SK-N-SH (cell line): ENCODE results near the gene CTPS1. TPM values are rescaled to one million over a fixed set of nuclear protein-coding genes. Genes with fewer than 3 reads are reported as not detected.

Experiments
- CTCF ChIA-PET: fragments of 300-600, 350-600 bp; formaldehyde crosslinking; extraction: SDS; loops from one replicate; lab custom pipeline; 2021; lab: Yijun Ruan, JAX
- POLR2A ChIA-PET: fragments of 350-600 bp; sonication (Branson Sonifier 250); formaldehyde crosslinking; extraction: SDS; loops from one replicate; lab custom pipeline; 2020; ENCODE audit warnings: antibody characterized with exemption, inconsistent platforms; lab: Yijun Ruan, JAX
- DNase-seq: peaks from one replicate; pipeline ENCODE4 v3.0.0; 2012
- H2AFZ ChIP-seq: fragments of 200-600 bp; sonication (generic); 2 replicates; pipeline ENCODE4 v1.8.1; 2016; ENCODE audit warnings: antibody characterized with exemption, mild to moderate bottlenecking, low read depth
- H3F3A ChIP-seq: fragments of 200-600 bp; sonication (generic); replicated peaks from 2 replicates; pipeline ENCODE3; 2016; ENCODE audit warnings: antibody characterized with exemption, mild to moderate bottlenecking; ENCODE audit not compliant: insufficient read depth
- H3K27ac ChIP-seq, 2 experiments: fragments of 200-500 bp in 1 of 2; fragments of 200-600 bp in 1 of 2; sonication (Bioruptor generic) in 1 of 2; sonication (generic), shearing (Covaris generic) in 1 of 2; 2 replicates each; pipeline versions ENCODE4 v1.5.1 to v1.6.1; 2014 to 2016; ENCODE audit warnings: low read depth in 2 of 2, inconsistent platforms in 1 of 2, low read length in 1 of 2, mild to moderate bottlenecking in 1 of 2, mixed read lengths in 1 of 2
- H3K27me3 ChIP-seq: fragments of 200-600 bp; sonication (generic), shearing (Covaris generic); 2 replicates; pipeline ENCODE4 v1.6.1; 2016; ENCODE audit warnings: mixed run types; ENCODE audit not compliant: insufficient read depth
- H3K36me3 ChIP-seq, 2 experiments: fragments of 200-500 bp in 1 of 2; fragments of 200-600 bp in 1 of 2; sonication (Bioruptor generic) in 1 of 2; sonication (generic) in 1 of 2; replicated peaks in 1 of 2; 2 replicates each; pipeline versions ENCODE3 to v1.5.1; 2014 to 2016; ENCODE audit warnings: low read length in 1 of 2, mild to moderate bottlenecking in 1 of 2; ENCODE audit not compliant: insufficient read depth in 2 of 2, control insufficient read depth in 1 of 2
- H3K4me1 ChIP-seq, 2 experiments: fragments of 200-500 bp in 1 of 2; fragments of 200-600 bp in 1 of 2; sonication (Bioruptor generic) in 1 of 2; sonication (generic), shearing (Covaris generic) in 1 of 2; 2 replicates each; pipeline versions ENCODE4 v1.5.1 to v1.6.1; 2014 to 2016; ENCODE audit warnings: low read depth in 1 of 2, low read length in 1 of 2, mixed run types in 1 of 2; ENCODE audit not compliant: insufficient read depth in 2 of 2, control insufficient read depth in 1 of 2
- H3K4me2 ChIP-seq: fragments of 200-600 bp; sonication (generic), shearing (Covaris generic); 2 replicates; pipeline ENCODE4 v1.6.1; 2017; ENCODE audit warnings: mixed run types
- H3K4me3 ChIP-seq, 2 experiments: fragments of 200-500 bp in 1 of 2; fragments of 200-600 bp in 1 of 2; sonication (Bioruptor generic) in 1 of 2; sonication (generic), shearing (Covaris generic) in 1 of 2; 2 replicates each; pipeline versions ENCODE4 v1.5.1 to v1.8.1; 2014 to 2016; ENCODE audit warnings: low read depth in 2 of 2, inconsistent platforms in 1 of 2, low read length in 1 of 2, mild to moderate bottlenecking in 1 of 2, mixed read lengths in 1 of 2, moderate library complexity in 1 of 2
- H3K79me2 ChIP-seq: fragments of 200-600 bp; sonication (generic); 2 replicates; pipeline ENCODE4 v1.8.1; 2017; ENCODE audit warnings: mild to moderate bottlenecking; ENCODE audit not compliant: insufficient read depth
- H3K9ac ChIP-seq: fragments of 200-600 bp; sonication (generic); 2 replicates; pipeline ENCODE4 v1.6.1; 2017; ENCODE audit warnings: mixed run types
- H3K9me2 ChIP-seq: fragments of 200-600 bp; sonication (generic); 2 replicates; pipeline ENCODE4 v1.6.1; 2017; ENCODE audit warnings: mixed run types
- H3K9me3 ChIP-seq: fragments of 200-600 bp; sonication (generic); 2 replicates; pipeline ENCODE4 v1.6.1; 2017; ENCODE audit warnings: mixed run types, mild to moderate bottlenecking, moderate library complexity
- H4K20me1 ChIP-seq: fragments of 200-600 bp; sonication (generic); 2 replicates; pipeline ENCODE4 v1.6.1; 2017; ENCODE audit warnings: mild to moderate bottlenecking, mixed run types; ENCODE audit not compliant: insufficient read depth
- CHD2 ChIP-seq: fragments of 150-350 bp; IDR thresholded peaks from 2 replicates; pipeline ENCODE4 v1.6.1; 2018; ENCODE audit warnings: low read length; ENCODE audit not compliant: partially characterized antibody
- FOSL2 ChIP-seq: IDR thresholded peaks from 2 replicates; pipeline ENCODE4 v1.4.0; 2012; ENCODE audit warnings: low read depth, mild to moderate bottlenecking, moderate library complexity, borderline replicate concordance
- GATA2 ChIP-seq: sonication (generic); formaldehyde crosslinking; IDR thresholded peaks from 2 replicates; pipeline ENCODE4 v1.5.0; 2020; ENCODE audit warnings: mild to moderate bottlenecking, missing genetic modification reagents
- JUND ChIP-seq: IDR thresholded peaks from 2 replicates; pipeline ENCODE4 v1.4.0; 2012
- MAX ChIP-seq: IDR thresholded peaks from 2 replicates; pipeline ENCODE4 v1.4.0; 2012; ENCODE audit warnings: low read depth
- NRF1 ChIP-seq: IDR thresholded peaks from 2 replicates; pipeline ENCODE4 v1.6.1; 2012; ENCODE audit warnings: low read depth, mild to moderate bottlenecking, low read length
- SIN3A ChIP-seq: IDR thresholded peaks from 2 replicates; pipeline ENCODE4 v1.6.1; 2012; ENCODE audit warnings: low read depth, mild to moderate bottlenecking, low read length, moderate library complexity, borderline replicate concordance
- SMC3 ChIP-seq: IDR thresholded peaks from 2 replicates; pipeline ENCODE4 v1.6.1; 2012; ENCODE audit warnings: low read depth, low read length, improper control_type of control experiment
- TCF12 ChIP-seq: IDR thresholded peaks from 2 replicates; pipeline ENCODE4 v1.4.0; 2012
- USF1 ChIP-seq: IDR thresholded peaks from 2 replicates; pipeline ENCODE4 v1.4.0; 2012; ENCODE audit warnings: low read depth, borderline replicate concordance
- USF2 ChIP-seq: fragments of 150-350 bp; IDR thresholded peaks from 2 replicates; pipeline ENCODE4 v1.6.1; 2017; ENCODE audit warnings: antibody characterized with exemption, low read length, low read depth, borderline replicate concordance
- WGBS: methylation state at CpG from one replicate; pipeline ENCODE4 v1.1.6; 2017; ENCODE audit warnings: low lambda C conversion rate; 5-methylcytosine and 5-hydroxymethylcytosine counted together
- polyA plus RNA-seq, 3 experiments: library from polyadenylated mRNA; depleted of rRNA; stranded (reverse); fragments of >200 nt; gene quantifications; 2 replicates each; pipeline ENCODE4 v1.2.3, GENCODE V29; 2012

The CTPS1 gene
- polyA plus RNA-seq, 1 of the 3 experiments (the other 2 are of a cell fraction), result 34.5 TPM

DNA sequence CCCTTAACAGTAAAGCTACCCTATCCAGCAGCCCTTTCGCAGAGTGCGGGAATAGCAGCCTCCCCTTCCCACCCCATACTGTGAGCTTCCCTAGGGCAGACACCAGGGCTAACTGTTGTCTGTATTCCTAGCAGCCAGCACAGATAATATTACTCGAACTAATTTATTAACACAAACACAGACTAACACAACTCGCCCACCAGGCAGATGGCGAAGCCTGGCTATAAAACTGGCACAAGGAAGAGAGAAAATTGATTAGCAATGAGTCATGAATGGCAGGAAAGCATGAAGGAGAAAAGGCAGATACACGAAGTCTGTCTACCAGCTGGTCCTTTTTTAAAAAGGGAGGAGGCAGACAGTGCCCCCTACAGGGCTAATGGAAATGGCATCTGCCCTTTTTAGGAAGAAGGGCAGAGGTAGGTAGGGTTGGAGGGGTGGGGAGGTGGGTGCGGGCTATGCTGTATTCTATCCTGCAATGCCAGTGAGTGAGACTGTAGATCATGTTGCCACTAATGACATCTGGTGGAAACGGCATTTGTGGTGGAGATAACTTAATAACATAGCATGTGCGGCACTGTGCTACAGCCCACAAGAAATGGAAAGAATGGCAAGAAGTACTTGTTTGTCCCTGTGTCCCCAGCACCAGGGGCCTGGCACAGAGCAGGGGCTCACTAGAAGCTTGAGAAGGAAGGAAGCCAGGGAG is 30.6 kb upstream of the CTPS1 start (continued):
- TF ChIP-seq FOSL2 (peak; percentile 68; the same call in 1 of the 2 replicates), SMC3 (peak; percentile 53), CHD2 (no peak), TCF12 (peak; percentile 84), SIN3A (no peak), USF1 (no peak)

GRCh38 chr1:40949563-40949962 is 29.9 kb upstream of the CTPS1 start:
- no peak overlapping the region for H3K4me3 ChIP-seq
- H3F3A ChIP-seq, result no peaks in the 10 kb centered on the region
- no peaks in the 10 kb centered on the region for H3K79me2 ChIP-seq
- no peak overlapping the region for H3K9ac ChIP-seq
- H3K4me2 ChIP-seq, result no peak overlapping the region
- 87% methylated on average over 6 of the region's 6 CpGs for WGBS
- ChIA-PET POLR2A (interaction anchor here (1.2 kb wide), 1 partner anchor 258 kb away, joined by 5 read pairs; no protein-coding TSS in a partner anchor), CTCF (interaction anchor here (1.0 to 11.0 kb wide), 19 partner anchors 12 to 337 kb away, joined by 3 to 339 read pairs (median 5); partner anchors contain the start of gene CITED4)
- H3K4me1 ChIP-seq, result peaks cover 5 to 9% of the 10 kb centered on the region in 2 experiments; a peak in 1 of 4 replicates
- no peaks in the 10 kb centered on the region for H3K27me3 ChIP-seq
- DNase-seq, result no peak
- H3K9me3 ChIP-seq, result no peaks in the 10 kb centered on the region; the same call in 1 of the 2 replicates
- no peak overlapping the region for H2AFZ ChIP-seq
- no peaks in the 10 kb centered on the region for H3K36me3 ChIP-seq
- H4K20me1 ChIP-seq, result no peaks in the 10 kb centered on the region
- H3K9me2 ChIP-seq, result no peaks in the 10 kb centered on the region
- TF ChIP-seq JUND (no peak), MAX (no peak), GATA2 (no peak), USF2 (no peak), NRF1 (no peak)
- H3K27ac ChIP-seq, result no peak overlapping the region
